Measurements from ENCODE around the gene ZNF771. TPM values are rescaled to one million over a fixed set of nuclear protein-coding genes. Genes with fewer than 3 reads are reported as not detected.
A peak's percentile ranks its signal among the peaks of the same experiment; 100 is the strongest.

ZNF771 gene
- total and polyA plus RNA-seq, 9 of the 15 experiments (the other 6 are each of a cell fraction or from before 2014, with no cell fraction given), result 1.5 to 12.6 (median 4.4) TPM

- no peak for TF ChIP-seq PYGO2 (tag; IDR thresholded peaks at IDR 0.05)
- TF ChIP-seq MLLT1 (IDR thresholded peaks at IDR 0.05), result peak in 1 of 2 experiments; percentile 91; a peak in 2 of 4 replicates
- TF ChIP-seq ARNT (IDR thresholded peaks at IDR 0.05), result peak in 1 of 2 experiments; percentile 38; a peak in 2 of 4 replicates
- TF ChIP-seq NFRKB (IDR thresholded peaks at IDR 0.05; ENCODE audit: low read depth), result peak; percentile 52
- TF ChIP-seq RHOXF2B (CRISPR knock-in tag; conservative IDR thresholded peaks at IDR 0.05), result no peak
- TF ChIP-seq CEBPG (CRISPR knock-in tag; IDR thresholded peaks at IDR 0.05), result no peak
- 0 out of 4 replicates have a peak, but pooled peaks of 1 of the 2 experiments have one; percentile 30 for TF ChIP-seq CEBPG (tag; conservative IDR thresholded peaks at IDR 0.05 in 1 of 2, IDR thresholded peaks at IDR 0.05 in 1 of 2)
- TF ChIP-seq ZNF175 (CRISPR knock-in tag; IDR thresholded peaks at IDR 0.05; ENCODE audit: low read depth), result peak; percentile 66; the same call in 1 of the 2 replicates
- TF ChIP-seq NR2C2 (CRISPR knock-in tag; IDR thresholded peaks at IDR 0.05), result no peak
- peak; percentile 20; the same call in 1 of the 2 replicates for TF ChIP-seq NR2C2 (tag; IDR thresholded peaks at IDR 0.05)
- TF ChIP-seq SIN3A (IDR thresholded peaks at IDR 0.05; ENCODE audit: borderline replicate concordance in 2 of 2, control insufficient read depth in 1 of 2, low read depth in 2 of 2, low read length in 2 of 2), result no peak
- TF ChIP-seq THRAP3 (IDR thresholded peaks at IDR 0.05; ENCODE audit: borderline replicate concordance), result peak; percentile 93
- peak; percentile 27; the same call in 1 of the 2 replicates for TF ChIP-seq LARP7 (IDR thresholded peaks at IDR 0.05)
- no peak for TF ChIP-seq ZZZ3 (IDR thresholded peaks at IDR 0.05)
- no peak for TF ChIP-seq TAF15 (IDR thresholded peaks at IDR 0.05; ENCODE audit: low read depth, low read length)
- TF ChIP-seq, protein P1, sequence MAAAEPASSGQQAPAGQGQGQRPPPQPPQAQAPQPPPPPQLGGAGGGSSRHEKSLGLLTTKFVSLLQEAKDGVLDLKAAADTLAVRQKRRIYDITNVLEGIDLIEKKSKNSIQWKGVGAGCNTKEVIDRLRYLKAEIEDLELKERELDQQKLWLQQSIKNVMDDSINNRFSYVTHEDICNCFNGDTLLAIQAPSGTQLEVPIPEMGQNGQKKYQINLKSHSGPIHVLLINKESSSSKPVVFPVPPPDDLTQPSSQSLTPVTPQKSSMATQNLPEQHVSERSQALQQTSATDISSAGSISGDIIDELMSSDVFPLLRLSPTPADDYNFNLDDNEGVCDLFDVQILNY (CRISPR knock-in tag; IDR thresholded peaks at IDR 0.05), result no peak
- no peak for TF ChIP-seq RFX1 (IDR thresholded peaks at IDR 0.05)
- no peak for TF ChIP-seq STAT5A (IDR thresholded peaks at IDR 0.05; ENCODE audit: borderline replicate concordance, low read length)
- TF ChIP-seq CCAR2 (IDR thresholded peaks at IDR 0.05; ENCODE audit: low read depth, low read length), result no peak
- 0 out of 4 replicates have a peak, but pooled peaks of 1 of the 2 experiments have one; percentile 27 for TF ChIP-seq FOXA3 (CRISPR knock-in tag; conservative IDR thresholded peaks at IDR 0.05 in 1 of 2, IDR thresholded peaks at IDR 0.05 in 1 of 2)
- 0 out of 2 replicates have a peak, but pooled peaks have one; percentile 8 for TF ChIP-seq FOXK1 (CRISPR knock-in tag; IDR thresholded peaks at IDR 0.05; ENCODE audit: borderline replicate concordance)
- TF ChIP-seq YBX1 (IDR thresholded peaks at IDR 0.05), result no peak
- TF ChIP-seq ZBTB26 (CRISPR knock-in tag; IDR thresholded peaks at IDR 0.05), result 0 out of 2 replicates have a peak, but pooled peaks have one; percentile 1
- TF ChIP-seq MAFK (IDR thresholded peaks at IDR 0.05; ENCODE audit: low read length), result no peak
- TF ChIP-seq DMBX1 (CRISPR knock-in tag; IDR thresholded peaks at IDR 0.05; ENCODE audit: borderline replicate concordance), result 0 out of 2 replicates have a peak, but pooled peaks have one; percentile 7
- TF ChIP-seq ZNF584 (CRISPR knock-in tag; IDR thresholded peaks at IDR 0.05; ENCODE audit: low read depth), result 0 out of 2 replicates have a peak, but pooled peaks have one; percentile 4
- no peak for TF ChIP-seq GABPB1 (CRISPR knock-in tag; IDR thresholded peaks at IDR 0.05)
- no peak for TF ChIP-seq SLC30A9 (CRISPR knock-in tag; IDR thresholded peaks at IDR 0.05)
Observed at GRCh38 chr16:30446203-30446595, 38.8 kb downstream of the ZNF771 start (continued).

All from K562 (cell line).